HG03432 (cell line): ENCODE data around the gene RNF223.

Experiments
- ATAC-seq: cut with Tn5 transposase; IDR thresholded peaks from one replicate; pipeline ENCODE4 v1.9.1; 2021; ENCODE audit warnings: mild to moderate bottlenecking, moderate library complexity; ENCODE audit not compliant: unreplicated experiment

Gene RNF223

GRCh38 chr1:1047407-1047806 lies 26.7 kb downstream of the RNF223 start:
- no peak for ATAC-seq

GRCh38 chr1:1046767-1047166 lies 27.3 kb downstream of the RNF223 start:
- no peak for ATAC-seq

GRCh38 chr1:1046243-1046642 lies 27.9 kb downstream of the RNF223 start:
- ATAC-seq: no peak

- ATAC-seq: no peak
These were observed 29.0 kb downstream of the RNF223 start for GRCh38 chr1:1045129-1045528.

- no peak for ATAC-seq
These were observed 29.5 kb downstream of the RNF223 start for GRCh38 chr1:1044455-1045078.

- no peak for ATAC-seq
These were observed 30.2 kb downstream of the RNF223 start for GRCh38 chr1:1043921-1044320.

- ATAC-seq: no peak
These were observed 30.7 kb downstream of the RNF223 start for GRCh38 chr1:1043411-1043810.

GRCh38 chr1:1042835-1043234 lies 31.3 kb downstream of the RNF223 start:
- ATAC-seq: no peak

GRCh38 chr1:1041873-1042272 lies 32.2 kb downstream of the RNF223 start:
- ATAC-seq: no peak

GRCh38 chr1:1041092-1041523 lies 33.0 kb downstream of the RNF223 start:
- ATAC-seq: no peak

GRCh38 chr1:1040004-1040991 lies 33.8 kb downstream of the RNF223 start:
- ATAC-seq: peak; percentile 37

- no peak for ATAC-seq
These were observed 34.8 kb downstream of the RNF223 start for GRCh38 chr1:1039145-1039910.

- ATAC-seq: peak; percentile 41
These were observed 35.4 kb downstream of the RNF223 start for GRCh38 chr1:1038694-1039093.

GRCh38 chr1:1037366-1038327 lies 36.5 kb downstream of the RNF223 start:
- ATAC-seq: no peak

GRCh38 chr1:1035291-1035943 lies 38.7 kb downstream of the RNF223 start:
- ATAC-seq: no peak

GRCh38 chr1:1034439-1034781 lies 39.7 kb downstream of the RNF223 start:
- no peak for ATAC-seq

- no peak for ATAC-seq
These were observed 40.2 kb downstream of the RNF223 start for GRCh38 chr1:1033731-1034438.

GRCh38 chr1:1033009-1033587 lies 41.0 kb downstream of the RNF223 start:
- ATAC-seq: peak; percentile 79

GRCh38 chr1:1032424-1032823 lies 41.7 kb downstream of the RNF223 start:
- ATAC-seq: peak; percentile 11
